Trophoblast cell (in vitro differentiated cells and primary cell): Measurements from ENCODE around the gene TMEM135.
"Not testable (repeated sequence)": the region's sequence is repeated elsewhere in the genome, so short reads cannot be mapped to it uniquely, and the experiment has no call there.

Experiments used
- DNase-seq, 2 donors: peaks; one replicate each; pipeline ENCODE4 v3.0.0-alpha.2; 2016
- H2AFZ ChIP-seq: 2 replicates; pipeline ENCODE4 v1.6.1; 2013; ENCODE audit warnings: low read length, moderate library complexity, mild to moderate bottlenecking; ENCODE audit not compliant: insufficient read depth, poor library complexity
- H2AK5ac ChIP-seq: 2 replicates; pipeline ENCODE4 v1.6.1; 2013; ENCODE audit warnings: mild to moderate bottlenecking, low read length
- H2BK120ac ChIP-seq: 2 replicates; pipeline ENCODE4 v1.6.1; 2013; ENCODE audit warnings: low read length, mild to moderate bottlenecking, moderate library complexity; ENCODE audit not compliant: insufficient read depth, poor library complexity
- H2BK12ac ChIP-seq: 2 replicates; pipeline ENCODE4 v1.6.1; 2013; ENCODE audit warnings: mild to moderate bottlenecking, low read length, moderate library complexity
- H2BK5ac ChIP-seq: 2 replicates; pipeline ENCODE4 v1.6.1; 2013; ENCODE audit warnings: low read length, low read depth, moderate library complexity, mild to moderate bottlenecking; ENCODE audit not compliant: poor library complexity
- H3K14ac ChIP-seq: 2 replicates; pipeline ENCODE4 v1.6.1; 2013; ENCODE audit warnings: mild to moderate bottlenecking, low read length
- H3K18ac ChIP-seq: 2 replicates; pipeline ENCODE4 v1.6.1; 2013; ENCODE audit warnings: mild to moderate bottlenecking, low read length
- H3K23ac ChIP-seq: 2 replicates; pipeline ENCODE4 v1.6.1; 2013; ENCODE audit warnings: low read length
- H3K27ac ChIP-seq: 2 replicates; pipeline ENCODE4 v1.5.1; 2013; ENCODE audit warnings: low read depth, mild to moderate bottlenecking, inconsistent platforms, low read length, moderate library complexity
- H3K27me3 ChIP-seq: 2 replicates; pipeline ENCODE4 v1.6.1; 2013; ENCODE audit warnings: inconsistent platforms, mild to moderate bottlenecking, low read length, moderate library complexity; ENCODE audit not compliant: insufficient read depth
- H3K36me3 ChIP-seq, 2 experiments: 1 replicate in 1 of 2; 2 replicates in 1 of 2; pipeline ENCODE4 v1.6.1; 2013; ENCODE audit warnings: low read length in 2 of 2, mild to moderate bottlenecking in 2 of 2, moderate library complexity in 1 of 2; ENCODE audit not compliant: insufficient read depth in 2 of 2, control insufficient read depth in 1 of 2
- H3K4ac ChIP-seq: 2 replicates; pipeline ENCODE4 v1.6.1; 2013; ENCODE audit warnings: low read depth, mild to moderate bottlenecking, low read length, moderate library complexity
- H3K4me1 ChIP-seq, 2 experiments: 1 replicate in 1 of 2; 2 replicates in 1 of 2; pipeline ENCODE4 v1.6.1; 2013; ENCODE audit warnings: low read length in 2 of 2, mild to moderate bottlenecking in 2 of 2, moderate library complexity in 1 of 2; ENCODE audit not compliant: insufficient read depth in 2 of 2, control insufficient read depth in 1 of 2
- H3K4me2 ChIP-seq: 2 replicates; pipeline ENCODE4 v1.6.1; 2013; ENCODE audit warnings: inconsistent platforms, mild to moderate bottlenecking, low read length, moderate library complexity
- H3K4me3 ChIP-seq: 2 replicates; pipeline ENCODE4 v1.5.1; 2013; ENCODE audit warnings: mild to moderate bottlenecking, low read depth, low read length, inconsistent platforms
- H3K79me1 ChIP-seq: one replicate; pipeline ENCODE4 v1.6.1; 2013; ENCODE audit warnings: low read length
- H3K79me2 ChIP-seq: 2 replicates; pipeline ENCODE4 v1.6.1; 2013; ENCODE audit warnings: low read length, mild to moderate bottlenecking; ENCODE audit not compliant: control insufficient read depth, insufficient read depth, poor library complexity
- H3K9ac ChIP-seq: 2 replicates; pipeline ENCODE4 v1.6.1; 2013; ENCODE audit warnings: mild to moderate bottlenecking, low read length
- H3K9me3 ChIP-seq: 2 replicates; pipeline ENCODE4 v1.6.1; 2013; ENCODE audit warnings: low read depth, mild to moderate bottlenecking, control low read depth, inconsistent platforms, low read length; ENCODE audit not compliant: insufficient read depth
- H4K12ac ChIP-seq: 2 replicates; pipeline ENCODE4 v1.6.1; 2013; ENCODE audit warnings: low read depth, mild to moderate bottlenecking, low read length, moderate library complexity
- H4K8ac ChIP-seq: 2 replicates; pipeline ENCODE4 v1.6.1; 2013; ENCODE audit warnings: low read depth, mild to moderate bottlenecking, low read length, moderate library complexity
- H4K91ac ChIP-seq: one replicate; pipeline ENCODE4 v1.6.1; 2013; ENCODE audit warnings: low read depth, mild to moderate bottlenecking, low read length, moderate library complexity
- WGBS: extraction: QIAGEN DNeasy Blood & Tissue Kit; methylation state at CpG from one replicate; pipeline ENCODE4 v1.1.7; 2013; ENCODE audit warnings: missing lambda C conversion rate; ENCODE audit not compliant: insufficient read length, insufficient coverage; ENCODE audit errors: extremely low coverage; 5-methylcytosine and 5-hydroxymethylcytosine counted together

The TMEM135 gene

DNA sequence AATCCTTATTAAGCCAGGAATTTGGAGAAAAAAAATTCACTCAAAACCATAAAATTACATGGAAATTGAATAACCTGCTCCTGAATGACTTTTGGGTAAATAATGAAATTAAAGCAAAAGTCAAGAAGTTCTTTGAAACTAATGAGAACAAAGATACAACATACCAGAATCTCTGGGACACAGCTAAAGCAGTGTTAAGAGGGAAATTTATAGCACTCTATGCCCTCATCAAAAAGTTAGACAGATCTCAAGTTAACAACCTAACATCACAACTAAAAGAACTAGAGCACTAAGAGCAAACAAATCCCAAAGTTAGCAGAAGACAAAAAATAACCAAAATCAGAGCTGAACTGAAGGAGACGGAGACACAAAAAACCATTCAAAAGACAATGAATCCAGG, 11.3 kb upstream of the TMEM135 start:
- not testable (repeated sequence) for H3K14ac ChIP-seq

DNA sequence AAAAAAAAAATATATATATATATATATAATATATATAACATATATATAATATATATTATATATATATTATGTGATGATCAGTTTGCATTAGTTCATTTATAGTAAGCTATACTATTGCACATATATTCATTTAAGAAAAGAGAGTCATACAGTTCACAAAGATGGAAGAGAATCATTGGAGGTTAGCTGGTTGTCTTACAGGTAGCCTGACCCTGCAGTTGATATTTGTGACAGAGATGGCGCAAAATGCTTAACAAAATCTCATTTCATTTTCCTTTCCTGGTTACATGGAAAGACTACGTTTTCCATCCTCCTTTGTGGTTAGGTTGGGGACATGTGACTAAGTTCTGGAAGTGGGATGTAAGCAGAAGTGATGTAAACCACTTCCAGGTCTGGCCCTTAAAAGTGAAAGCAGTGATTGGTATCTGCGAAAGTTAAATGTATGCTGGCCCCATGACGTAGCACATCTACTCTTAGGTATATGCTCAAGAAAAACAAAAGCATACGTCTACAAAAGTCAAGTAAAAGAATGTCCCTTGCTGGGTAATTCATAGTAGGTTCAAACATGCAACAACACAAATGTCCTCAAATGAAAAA, 7.2 kb upstream of the TMEM135 start:
- no peak overlapping the region for H2BK5ac ChIP-seq
- no peak overlapping the region for H4K8ac ChIP-seq
- no CpG with 5 or more reads among the region's 5 CpGs for WGBS
- H2BK120ac ChIP-seq, result no peak overlapping the region
- H3K9me3 ChIP-seq, result no peaks in the 10 kb centered on the region
- H2BK12ac ChIP-seq, result no peak overlapping the region
- no peak overlapping the region for H3K4me3 ChIP-seq
- DNase-seq, result peak; percentile 31 to 63
- no peak overlapping the region for H4K12ac ChIP-seq
- no peaks in the 10 kb centered on the region for H3K79me2 ChIP-seq
- H3K18ac ChIP-seq, result no peak overlapping the region
- H3K23ac ChIP-seq, result no peak overlapping the region
- H4K91ac ChIP-seq, result no peak overlapping the region
- no peaks in the 10 kb centered on the region for H3K36me3 ChIP-seq
- H3K4me1 ChIP-seq, result peaks cover 0 to 3% of the 10 kb centered on the region in 2 experiments
- H3K4ac ChIP-seq, result no peak overlapping the region
- no peaks in the 10 kb centered on the region for H3K27me3 ChIP-seq
- no peak overlapping the region for H3K4me2 ChIP-seq
- no peak overlapping the region for H2AFZ ChIP-seq
- no peak overlapping the region for H3K9ac ChIP-seq
- no peak overlapping the region for H3K14ac ChIP-seq
- no peaks in the 10 kb centered on the region for H3K79me1 ChIP-seq
- no peak overlapping the region for H2AK5ac ChIP-seq
- H3K27ac ChIP-seq, result no peak overlapping the region

More for the DNA sequence above, 11.3 kb upstream of the TMEM135 start:
- not testable (repeated sequence) for H3K4ac ChIP-seq, H3K9ac ChIP-seq, H3K27me3 ChIP-seq, H4K8ac ChIP-seq, H3K79me2 ChIP-seq, H3K36me3 ChIP-seq, H4K12ac ChIP-seq, DNase-seq, H2AFZ ChIP-seq, H2AK5ac ChIP-seq, H2BK12ac ChIP-seq, H4K91ac ChIP-seq, H2BK5ac ChIP-seq, H3K23ac ChIP-seq, H3K4me2 ChIP-seq, H3K79me1 ChIP-seq, H3K4me1 ChIP-seq, H3K18ac ChIP-seq, H3K4me3 ChIP-seq, H3K27ac ChIP-seq, H2BK120ac ChIP-seq, H3K9me3 ChIP-seq
- no CpG with 5 or more reads among the region's 1 CpG for WGBS

- no CpG with 5 or more reads among the region's 3 CpGs for WGBS
- H2BK5ac ChIP-seq, result no peak overlapping the region
- H3K79me2 ChIP-seq, result no peaks in the 10 kb centered on the region
- H3K9ac ChIP-seq, result no peak overlapping the region
- no peak overlapping the region for H2BK120ac ChIP-seq
- H3K27me3 ChIP-seq, result no peaks in the 10 kb centered on the region
- H2BK12ac ChIP-seq, result no peak overlapping the region
- H4K12ac ChIP-seq, result no peak overlapping the region
- H2AK5ac ChIP-seq, result no peak overlapping the region
- H3K36me3 ChIP-seq, result no peaks in the 10 kb centered on the region
- no peak overlapping the region for H3K4me3 ChIP-seq
- no peak overlapping the region for H3K23ac ChIP-seq
- no peak overlapping the region for H3K14ac ChIP-seq
- no peaks in the 10 kb centered on the region for H3K9me3 ChIP-seq
- no peak overlapping the region for H3K4ac ChIP-seq
- no peak overlapping the region for H2AFZ ChIP-seq
- H4K91ac ChIP-seq, result no peak overlapping the region
- H3K18ac ChIP-seq, result no peak overlapping the region
- H3K4me1 ChIP-seq, result peaks cover 3 to 4% of the 10 kb centered on the region in 2 experiments
- no peaks in the 10 kb centered on the region for H3K79me1 ChIP-seq
- no peak for DNase-seq
- no peak overlapping the region for H3K27ac ChIP-seq
- H3K4me2 ChIP-seq, result no peak overlapping the region
- no peak overlapping the region for H4K8ac ChIP-seq
Measured at GRCh38 chr11:87031433-87032170, 6.1 kb upstream of the TMEM135 start.

- Histone ChIP-seq H3K18ac (no peak overlapping the region), H2BK5ac (no peak overlapping the region), H3K4ac (no peak overlapping the region), H3K4me2 (no peak overlapping the region), H3K4me3 (no peak overlapping the region), H3K79me2 (peaks cover 7% of the 10 kb centered on the region), H2AFZ (no peak overlapping the region), H3K14ac (no peak overlapping the region), H3K4me1 (peaks cover 5 to 6% of the 10 kb centered on the region in 2 experiments), H4K91ac (no peak overlapping the region), H3K23ac (no peak overlapping the region), H3K27ac (no peak overlapping the region), H3K9me3 (no peaks in the 10 kb centered on the region), H4K12ac (no peak overlapping the region), H4K8ac (no peak overlapping the region), H2BK12ac (no peak overlapping the region), H3K79me1 (peaks cover 11% of the 10 kb centered on the region), H2BK120ac (no peak overlapping the region), H3K9ac (no peak overlapping the region), H2AK5ac (no peak overlapping the region), H3K27me3 (no peaks in the 10 kb centered on the region), H3K36me3 (no peaks in the 10 kb centered on the region)
- WGBS, result no CpG with 5 or more reads among the region's 8 CpGs
- no peak for DNase-seq
Measured at GRCh38 chr11:87033561-87033960, 4.2 kb upstream of the TMEM135 start.
